Measurements from ENCODE around the gene GLIPR1L1. TPM values are rescaled to one million over a fixed set of nuclear protein-coding genes. Genes with fewer than 3 reads are reported as not detected.

The GLIPR1L1 gene
- total RNA-seq, 4 donors from 2014 or later, result not detected

- Histone ChIP-seq H3K36me3 (no peaks in the 10 kb centered on the region), H3K27me3 (no peaks in the 10 kb centered on the region), H3K4me1 (peaks cover 0 to 24% (median 18%) of the 10 kb centered on the region in 4 donors), H3K9me3 (no peaks in the 10 kb centered on the region), H3K27ac (replicated peaks in 1 of 4) (peak overlapping the region; percentile 30 to 67 (median 55)), H3K4me3 (no peak overlapping the region)
- 50% methylated on average over 1 of the region's 1 CpG for WGBS
- intact Hi-C loops (cut with DNase I), result no loop called here
- no peak for DNase-seq (ENCODE audit: extremely low spot score)
- no peak for TF ChIP-seq CTCF (IDR thresholded peaks at IDR 0.05)
Observed at GRCh38 chr12:75378354-75378753, 43.9 kb downstream of the GLIPR1L1 start.

GRCh38 chr12:75389061-75389460 is 54.6 kb downstream of the GLIPR1L1 start:
- peaks cover 23 to 33% (median 32%) of the 10 kb centered on the region in 4 donors for H3K4me1 ChIP-seq
- H3K9me3 ChIP-seq, result no peaks in the 10 kb centered on the region
- DNase-seq (ENCODE audit: extremely low spot score), result no peak
- intact Hi-C loops (cut with DNase I), result loop anchor here (5.0 to 10.0 kb wide), 2 partner anchors 57 to 116 kb away; partner anchors contain the start of genes CAPS2 and GLIPR1L1
- TF ChIP-seq POLR2A (IDR thresholded peaks at IDR 0.05; ENCODE audit: low read depth), result no peak
- TF ChIP-seq POLR2AphosphoS5 (IDR thresholded peaks at IDR 0.05), result no peak
- no peak for TF ChIP-seq EP300 (IDR thresholded peaks at IDR 0.05)
- no peak for TF ChIP-seq CTCF (IDR thresholded peaks at IDR 0.05)
- peak overlapping the region; percentile 85 to 93 (median 88) for H3K27ac ChIP-seq (replicated peaks in 1 of 4)
- H3K4me3 ChIP-seq, result peak overlapping the region in 2 of 4 donors; percentile 66 to 68
- H3K36me3 ChIP-seq, result no peaks in the 10 kb centered on the region
- WGBS, result 75% methylated on average over 1 of the region's 1 CpG
- H3K27me3 ChIP-seq, result no peaks in the 10 kb centered on the region

GRCh38 chr12:75389706-75390105 is 55.2 kb downstream of the GLIPR1L1 start:
- peak overlapping the region; percentile 85 to 93 (median 88) for H3K27ac ChIP-seq (replicated peaks in 1 of 4)
- peaks cover 23 to 33% (median 32%) of the 10 kb centered on the region in 4 donors for H3K4me1 ChIP-seq
- 14% methylated on average over 1 of the region's 1 CpG for WGBS
- H3K36me3 ChIP-seq, result no peaks in the 10 kb centered on the region
- intact Hi-C loops (cut with DNase I), result loop anchor here (5.0 to 10.0 kb wide), 3 partner anchors 57 to 115 kb away; partner anchors contain the start of genes CAPS2, GLIPR1 and GLIPR1L1
- no peaks in the 10 kb centered on the region for H3K9me3 ChIP-seq
- no peak for DNase-seq (ENCODE audit: extremely low spot score)
- H3K27me3 ChIP-seq, result no peaks in the 10 kb centered on the region
- H3K4me3 ChIP-seq, result peak overlapping the region; percentile 53 to 68 (median 65)
- TF ChIP-seq EP300 (IDR thresholded peaks at IDR 0.05), result no peak
- TF ChIP-seq POLR2AphosphoS5 (IDR thresholded peaks at IDR 0.05), result no peak
- TF ChIP-seq CTCF (IDR thresholded peaks at IDR 0.05), result no peak
- no peak for TF ChIP-seq POLR2A (IDR thresholded peaks at IDR 0.05; ENCODE audit: low read depth)

- intact Hi-C loops (cut with DNase I), result loop anchor here (5.0 kb wide), 1 partner anchor 92 kb away; the partner anchor contains the start of gene GLIPR1
- TF ChIP-seq POLR2AphosphoS5 (IDR thresholded peaks at IDR 0.05) (no peak), CTCF (IDR thresholded peaks at IDR 0.05) (no peak), POLR2A (IDR thresholded peaks at IDR 0.05; ENCODE audit: low read depth) (no peak), EP300 (IDR thresholded peaks at IDR 0.05) (no peak)
- Histone ChIP-seq H3K27me3 (no peaks in the 10 kb centered on the region), H3K36me3 (no peaks in the 10 kb centered on the region), H3K4me1 (peaks cover 23 to 33% (median 32%) of the 10 kb centered on the region in 4 donors), H3K9me3 (no peaks in the 10 kb centered on the region), H3K4me3 (peak overlapping the region; percentile 53 to 68 (median 65)), H3K27ac (replicated peaks in 1 of 4) (peak overlapping the region; percentile 85 to 93 (median 88))
- 32% methylated on average over 6 of the region's 6 CpGs for WGBS
- DNase-seq (ENCODE audit: extremely low spot score), result no peak
Observed at GRCh38 chr12:75390156-75390898, 55.9 kb downstream of the GLIPR1L1 start.
